DMS 273 (cell line): ENCODE data around the gene STIM2.
"Not testable (repeated sequence)": the region's sequence is repeated elsewhere in the genome, so short reads cannot be mapped to it uniquely, and the experiment has no call there.

Source experiments
- DNase-seq: peaks from one replicate; lab custom pipeline; 2025; ENCODE audit not compliant: unreplicated experiment; lab: John Stamatoyannopoulos, UW

Gene STIM2

DNA sequence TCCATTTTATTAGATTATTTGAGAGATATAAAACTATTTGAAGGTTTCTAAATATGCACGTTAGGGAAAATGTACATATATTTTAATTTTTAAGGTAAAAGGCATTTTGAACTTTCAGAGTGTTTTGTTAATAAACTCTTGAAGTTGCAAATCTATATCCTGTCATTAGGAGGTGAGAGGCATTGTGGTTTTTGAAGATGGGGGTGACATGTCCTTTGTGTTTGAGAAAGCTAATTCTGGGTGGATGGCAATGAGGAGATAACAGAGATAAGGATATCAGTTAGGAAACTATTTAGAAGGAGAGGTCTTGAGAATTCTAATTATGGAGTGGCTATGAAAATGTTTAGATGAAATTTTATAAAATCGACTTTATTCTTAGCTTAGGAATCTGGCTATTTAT is 6.1 kb downstream of the STIM2 start:
- no peak for DNase-seq

DNA sequence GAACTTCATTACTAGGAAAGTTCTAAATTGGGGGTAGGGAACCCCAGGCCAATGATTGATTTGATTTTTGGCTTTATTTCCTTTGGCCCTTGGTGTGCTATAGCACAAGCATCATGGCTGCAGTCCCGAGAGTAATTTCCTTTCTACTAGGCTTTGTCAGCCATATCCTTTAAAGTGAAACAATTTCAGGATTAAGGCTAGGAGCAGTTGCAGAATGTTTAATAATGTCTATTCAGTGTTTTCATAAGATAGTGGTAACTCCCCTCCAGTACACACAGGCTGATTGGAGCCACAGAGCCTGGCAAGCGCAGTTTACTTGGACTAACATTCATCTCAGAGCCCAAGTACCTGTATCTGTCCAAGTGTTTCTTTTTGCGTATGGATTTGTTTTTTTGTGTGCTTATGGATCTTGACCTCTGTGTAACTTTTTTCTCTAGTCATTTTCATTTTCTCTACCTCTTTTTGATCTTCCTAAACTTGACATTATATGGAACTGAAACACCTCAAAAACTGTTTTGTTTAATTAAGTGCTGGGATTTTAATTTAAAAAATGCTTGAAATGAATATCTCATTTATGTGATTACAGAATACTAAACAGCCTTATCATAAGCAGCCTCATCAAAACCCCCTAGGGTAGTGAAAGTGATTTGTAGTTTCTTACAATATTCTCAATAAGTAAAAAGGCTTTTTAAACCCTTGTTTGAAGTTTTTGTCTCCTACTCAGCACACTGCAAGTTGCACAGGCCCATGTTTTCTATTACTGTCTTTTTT is 7.5 kb downstream of the STIM2 start:
- DNase-seq = no peak

DNA sequence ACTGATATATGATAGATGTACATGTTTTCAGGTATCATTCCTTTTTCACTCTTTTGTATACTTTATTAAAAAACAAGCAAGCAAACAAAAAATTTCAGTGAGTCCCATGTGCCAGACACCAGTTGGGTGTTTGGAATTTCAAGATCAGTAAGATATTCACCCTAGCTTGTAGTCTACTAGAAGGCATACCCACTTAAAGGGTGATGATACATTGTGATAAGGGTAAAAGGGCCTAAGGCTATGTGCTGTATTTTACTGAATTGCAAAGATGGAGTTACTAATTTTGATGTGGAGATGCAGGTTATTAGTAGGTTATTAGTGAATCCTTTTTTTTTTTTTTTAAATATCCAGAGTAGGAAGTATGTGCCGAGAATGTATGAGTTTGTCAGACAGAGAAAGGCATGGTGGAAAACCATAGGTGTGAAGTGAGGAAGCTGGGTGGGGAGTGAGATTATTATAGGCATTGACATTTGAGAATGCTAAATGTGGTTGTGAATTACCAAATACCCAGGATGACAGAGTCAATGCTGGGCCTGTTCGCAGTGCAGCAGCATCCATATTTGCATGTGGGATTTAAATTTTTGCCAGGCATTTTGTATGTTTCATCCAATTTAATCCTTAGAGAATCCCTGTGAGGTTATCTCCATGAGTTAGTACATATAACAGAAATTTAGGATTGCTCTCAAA is 10.1 kb downstream of the STIM2 start:
- DNase-seq = no peak

DNA sequence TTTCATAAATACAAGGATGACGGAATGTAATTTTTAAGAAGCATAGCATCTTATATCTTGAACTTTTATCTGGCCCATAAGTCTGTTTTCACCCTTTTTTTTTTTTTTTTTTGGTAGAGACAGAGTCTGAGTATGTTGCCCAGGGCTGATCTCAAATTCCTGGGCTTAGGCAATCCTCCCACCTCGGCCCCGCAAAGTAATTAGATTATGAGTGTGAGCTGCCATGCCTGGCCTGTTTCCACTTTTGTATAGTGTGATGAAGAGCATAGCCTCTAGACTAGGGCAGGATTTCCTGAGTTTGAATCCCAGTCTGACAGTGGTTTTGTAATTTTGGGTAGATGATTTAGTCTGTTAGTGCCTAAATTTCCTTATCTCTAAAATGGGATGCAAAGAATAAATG is 11.0 kb downstream of the STIM2 start:
- DNase-seq = no peak

DNA sequence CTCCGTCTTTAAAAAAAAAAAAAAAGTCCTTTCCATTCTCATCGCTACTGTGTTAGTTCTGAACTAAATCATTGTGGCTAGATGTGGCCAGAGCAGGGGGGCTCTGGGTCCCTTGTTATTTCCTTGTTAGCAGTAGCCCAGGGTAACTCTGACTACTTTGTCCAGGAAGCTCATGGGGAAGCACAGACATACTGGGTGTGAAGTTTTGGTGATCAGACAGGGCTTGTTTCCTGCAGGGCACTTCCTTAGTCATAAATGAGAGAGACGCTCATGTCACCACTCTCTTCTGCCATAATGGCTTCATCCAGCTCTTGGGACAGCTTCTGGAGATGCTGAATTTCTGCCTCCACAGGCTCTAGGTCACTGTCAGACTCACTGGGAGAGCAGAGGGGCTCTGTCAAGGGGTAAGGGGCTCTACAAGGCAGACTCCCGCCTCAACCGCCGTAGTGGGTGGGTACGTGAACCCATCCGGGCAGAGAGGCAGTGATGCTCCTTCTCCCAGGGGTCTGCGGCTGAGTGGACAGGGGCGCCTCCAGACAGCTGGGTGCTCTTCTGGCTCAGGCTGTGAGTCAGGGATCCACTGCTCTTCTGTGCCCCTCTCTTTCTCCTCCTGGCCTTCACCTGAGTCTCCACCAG is 12.9 kb downstream of the STIM2 start:
- no peak for DNase-seq

DNA sequence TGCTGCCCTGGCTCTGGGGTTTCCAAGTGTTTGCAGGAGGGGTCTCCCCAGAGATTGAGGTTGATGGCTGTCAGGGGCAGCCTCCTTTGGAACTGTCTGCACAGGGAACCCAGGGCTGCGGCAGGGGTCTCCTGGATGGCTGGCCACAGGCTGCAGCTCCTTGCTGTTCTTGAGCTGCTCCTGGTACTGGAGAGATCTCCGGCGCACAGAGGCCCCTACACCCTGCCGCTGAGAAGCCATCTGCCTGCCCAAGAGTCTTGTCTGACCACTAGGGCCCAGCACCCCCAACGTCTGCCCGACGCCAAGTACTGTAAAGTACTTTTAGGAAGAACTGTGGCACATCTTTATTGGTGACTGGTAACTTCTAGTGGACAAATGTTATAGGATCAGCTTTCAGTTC is 13.5 kb downstream of the STIM2 start:
- DNase-seq = no peak

DNA sequence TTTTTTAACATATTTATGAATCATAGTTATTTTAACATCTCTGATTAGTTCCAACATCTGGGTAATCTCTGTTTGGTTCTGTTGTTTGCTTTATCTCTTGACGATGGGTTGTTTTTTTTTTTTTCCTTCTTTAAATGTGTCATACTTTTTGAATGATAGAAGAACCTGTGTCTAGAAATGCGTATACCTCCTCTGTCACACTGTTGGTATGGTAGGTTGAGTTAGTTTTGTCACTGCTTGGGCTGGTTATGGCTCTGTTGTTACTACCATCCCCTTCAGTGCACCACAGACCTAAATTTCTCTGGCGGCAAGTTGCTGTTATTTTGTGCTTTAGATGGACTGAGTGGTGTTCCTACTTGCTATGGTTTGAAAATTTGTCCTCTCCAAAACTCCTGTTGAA is 16.8 kb downstream of the STIM2 start:
- DNase-seq = no peak

DNA sequence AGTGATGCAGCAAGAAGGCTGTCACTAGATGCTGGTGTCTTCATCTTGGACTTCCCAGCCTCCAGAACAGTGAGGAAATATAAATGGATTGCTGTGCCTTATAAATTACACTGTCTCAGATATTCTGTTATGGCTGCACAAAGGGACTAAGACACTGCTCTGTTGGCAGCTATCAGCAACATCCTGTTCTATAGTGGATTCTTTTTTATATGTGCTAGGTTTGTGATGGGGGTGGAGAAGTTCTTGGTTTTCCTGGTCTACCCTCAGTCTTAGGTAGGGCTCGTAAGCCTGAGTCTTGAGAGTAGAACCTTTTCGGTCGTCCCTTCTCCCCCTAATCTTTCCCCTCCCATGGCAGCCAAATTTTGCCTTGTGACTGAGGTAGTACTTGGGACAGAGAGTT is 17.3 kb downstream of the STIM2 start:
- DNase-seq = no peak

DNA sequence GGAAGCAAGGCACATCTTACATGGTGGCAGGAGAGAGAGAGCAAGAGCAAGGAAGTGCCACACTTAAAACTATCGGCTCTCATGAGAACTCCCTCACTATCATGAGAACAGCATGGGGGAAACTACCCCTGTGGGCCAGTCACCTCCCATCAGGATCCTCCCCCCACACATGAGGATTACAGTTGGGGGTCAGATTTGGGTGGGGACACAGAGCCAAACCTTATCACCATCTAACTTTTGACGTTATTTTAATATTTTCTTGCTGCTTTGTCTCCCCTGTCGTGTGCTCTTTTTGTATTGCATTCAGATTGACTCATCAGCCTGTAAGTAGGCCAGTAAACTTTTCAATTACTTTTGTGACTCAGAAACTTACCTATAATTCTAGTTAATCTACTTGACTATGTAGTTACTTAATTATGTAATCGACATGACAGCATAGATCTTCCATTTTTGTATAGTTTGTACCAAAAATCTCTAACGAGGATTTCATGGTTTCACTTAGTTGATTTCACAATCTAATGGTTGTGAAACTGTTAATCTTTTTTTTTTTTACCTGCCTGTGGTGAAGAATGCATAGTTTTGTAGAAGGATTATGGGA is 18.3 kb downstream of the STIM2 start:
- no peak for DNase-seq

DNA sequence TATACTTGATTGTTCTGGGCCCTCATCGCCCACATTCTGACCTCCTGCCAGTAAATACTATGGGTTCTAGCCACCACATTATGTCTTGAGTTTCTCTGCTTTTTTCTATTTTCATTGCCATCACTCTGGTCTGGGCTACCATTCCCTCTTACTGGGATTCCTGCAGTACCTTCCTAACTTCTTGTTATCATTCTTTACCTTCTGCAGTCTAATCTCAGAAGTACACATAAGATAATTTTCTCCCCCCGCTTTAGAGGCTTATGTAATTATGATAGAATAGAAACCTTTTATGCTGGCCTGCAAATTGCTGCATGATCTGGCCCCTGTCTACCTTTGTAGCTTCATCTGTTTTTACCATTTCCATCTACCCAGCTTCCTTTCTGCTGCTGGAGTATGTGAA is 19.2 kb downstream of the STIM2 start:
- no peak for DNase-seq

DNA sequence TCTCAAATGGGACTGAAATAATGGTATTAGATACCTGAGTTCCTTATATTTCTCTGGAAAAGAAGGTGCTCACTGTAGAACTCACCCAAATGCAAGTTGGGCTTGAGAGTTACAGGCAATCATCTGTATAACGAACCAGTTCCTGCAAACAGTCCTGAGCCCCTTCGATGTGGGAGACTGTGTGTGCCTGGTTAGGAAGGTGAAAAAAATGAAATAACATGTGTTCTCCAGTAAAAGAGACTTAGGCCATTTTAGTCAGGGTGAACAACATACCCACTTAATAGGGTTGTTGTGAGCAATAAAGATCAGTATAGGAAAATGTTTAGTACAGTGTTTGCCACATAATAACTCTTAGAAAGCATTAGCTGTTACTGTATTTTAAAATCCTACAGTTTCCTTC is 23.4 kb downstream of the STIM2 start:
- no peak for DNase-seq

DNA sequence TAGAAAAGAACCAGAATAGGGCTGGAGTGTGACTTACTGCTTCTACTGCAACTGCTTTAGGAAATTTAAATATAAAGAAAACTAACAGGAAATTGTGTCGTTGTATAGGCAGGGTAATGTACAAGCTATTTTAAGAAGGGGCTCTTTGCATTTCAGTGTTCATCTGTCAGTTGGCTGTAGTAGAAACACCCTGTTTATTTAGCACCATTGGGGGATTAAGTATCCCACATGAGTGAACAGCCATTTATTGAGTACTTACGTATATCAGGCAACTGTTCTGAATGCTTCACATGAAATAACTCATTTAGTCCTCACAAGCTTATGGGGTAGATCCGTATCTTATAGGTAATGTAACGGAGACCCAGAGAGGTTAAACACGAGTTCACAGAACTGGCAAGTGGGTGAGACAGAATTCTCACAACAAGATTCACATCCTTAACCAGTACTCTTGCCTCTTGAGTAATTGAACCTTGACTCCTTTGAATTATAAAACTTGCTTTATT is 23.9 kb downstream of the STIM2 start:
- no peak for DNase-seq

DNA sequence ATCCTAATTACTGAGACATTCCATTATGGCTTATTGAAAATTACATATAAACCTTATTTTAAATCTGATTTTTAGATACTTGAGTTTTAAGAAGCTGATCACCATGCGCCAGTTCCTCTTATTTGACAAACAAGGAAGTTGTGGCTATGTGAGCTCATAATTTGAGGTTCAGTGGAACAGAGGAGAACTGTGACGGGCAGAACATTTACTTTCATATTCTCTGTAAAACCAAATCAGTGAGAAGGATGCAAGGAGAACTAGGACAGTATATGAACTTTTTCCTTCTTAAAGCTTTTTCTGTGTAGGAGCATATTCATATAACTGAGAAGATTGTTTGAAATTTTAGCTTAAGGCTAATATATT is 25.3 kb downstream of the STIM2 start:
- DNase-seq = no peak

DNA sequence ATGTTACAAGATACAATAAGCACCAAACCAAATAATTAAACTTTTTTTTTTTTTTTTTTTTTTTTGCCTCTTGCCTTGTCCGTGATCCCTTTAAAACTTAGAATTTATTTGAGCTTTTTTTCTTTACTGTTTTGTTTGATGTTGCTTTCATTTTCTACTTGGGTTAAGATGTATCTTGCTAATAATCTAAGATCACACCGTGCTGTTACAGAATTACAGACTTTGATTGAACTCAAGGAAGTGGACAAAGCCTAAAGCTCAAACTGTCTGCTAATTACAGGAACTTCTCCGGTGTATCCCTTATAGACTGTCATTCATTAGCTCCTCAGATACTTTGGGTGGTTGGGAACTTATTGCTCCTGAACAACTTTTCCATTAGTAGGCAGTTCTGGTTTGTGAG is 26.5 kb downstream of the STIM2 start:
- no peak for DNase-seq

DNA sequence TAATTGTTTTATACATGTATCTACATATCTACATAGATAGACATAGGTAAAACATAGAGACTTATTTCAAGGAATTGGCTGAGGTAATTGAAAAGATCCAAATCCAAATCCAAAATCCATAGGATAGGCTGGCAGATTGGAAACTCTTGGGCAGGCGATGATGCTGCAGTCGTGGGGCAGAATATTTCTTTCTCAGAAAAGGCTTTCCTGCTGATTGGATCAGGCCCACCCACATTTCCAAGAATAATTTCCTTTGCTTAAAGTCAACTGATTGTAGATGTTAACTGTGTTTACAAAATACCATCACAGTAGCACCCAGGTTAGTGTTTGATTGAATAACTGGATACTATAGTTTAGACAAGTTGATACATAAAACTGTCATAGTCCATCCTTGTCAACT is 27.2 kb downstream of the STIM2 start:
- DNase-seq = no peak

DNA sequence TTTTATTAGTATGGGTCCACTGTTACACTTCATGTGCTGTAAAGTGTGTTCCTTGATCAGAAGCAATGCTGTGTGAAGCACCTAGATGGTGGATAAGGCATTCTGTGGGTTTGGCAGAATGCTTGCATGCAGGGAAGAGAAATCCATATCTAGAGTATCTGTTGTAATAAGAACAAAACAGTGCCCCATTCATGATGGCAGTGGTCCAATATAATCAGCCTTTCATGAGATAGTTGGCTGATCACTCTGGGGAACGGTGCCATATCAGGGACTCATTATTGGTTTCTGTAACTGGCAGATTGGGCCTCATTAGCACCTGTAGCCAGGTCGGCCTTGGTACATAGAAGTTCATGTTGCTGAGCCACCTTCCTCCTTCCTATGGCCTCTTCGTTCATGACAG is 28.7 kb downstream of the STIM2 start:
- DNase-seq = no peak

DNA sequence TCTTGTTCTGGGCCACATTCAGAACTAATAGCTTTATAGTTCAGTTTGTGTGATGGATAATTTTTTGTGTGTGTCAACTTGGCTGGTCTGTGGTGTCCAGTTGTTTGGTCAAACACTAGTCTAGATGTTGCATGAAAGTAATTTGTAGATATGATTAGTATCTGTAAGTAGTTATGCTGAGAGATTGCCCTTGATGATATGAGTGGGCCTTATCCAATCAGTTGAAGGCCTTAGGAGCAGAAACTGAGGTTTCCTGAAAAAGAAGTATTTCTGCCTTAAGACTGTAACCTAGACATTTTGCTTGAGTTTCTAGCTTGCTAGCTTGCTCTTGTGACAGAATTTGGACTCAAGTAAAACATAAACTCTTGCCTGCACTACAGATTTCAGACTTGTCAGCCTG is 30.4 kb downstream of the STIM2 start:
- no peak for DNase-seq

DNA sequence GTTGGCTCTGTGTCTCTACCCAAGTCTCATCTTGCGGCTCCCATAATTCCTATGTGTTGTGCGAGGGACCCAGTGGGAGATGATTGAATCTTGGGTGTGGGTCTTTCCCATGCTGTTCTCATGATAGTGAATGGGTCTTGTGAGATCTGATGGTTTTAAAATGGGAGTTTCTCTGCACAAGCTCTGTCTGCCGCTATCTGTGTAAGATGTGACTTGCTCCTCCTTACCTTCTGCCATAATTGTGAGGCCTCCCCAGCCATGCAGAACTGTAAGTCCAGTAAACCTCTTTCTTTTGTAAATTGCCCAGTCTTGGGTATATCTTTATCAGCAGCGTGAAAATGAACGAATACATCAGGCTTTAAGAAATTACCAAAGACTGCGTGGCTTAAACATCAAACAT is 31.2 kb downstream of the STIM2 start:
- DNase-seq = no peak

DNA sequence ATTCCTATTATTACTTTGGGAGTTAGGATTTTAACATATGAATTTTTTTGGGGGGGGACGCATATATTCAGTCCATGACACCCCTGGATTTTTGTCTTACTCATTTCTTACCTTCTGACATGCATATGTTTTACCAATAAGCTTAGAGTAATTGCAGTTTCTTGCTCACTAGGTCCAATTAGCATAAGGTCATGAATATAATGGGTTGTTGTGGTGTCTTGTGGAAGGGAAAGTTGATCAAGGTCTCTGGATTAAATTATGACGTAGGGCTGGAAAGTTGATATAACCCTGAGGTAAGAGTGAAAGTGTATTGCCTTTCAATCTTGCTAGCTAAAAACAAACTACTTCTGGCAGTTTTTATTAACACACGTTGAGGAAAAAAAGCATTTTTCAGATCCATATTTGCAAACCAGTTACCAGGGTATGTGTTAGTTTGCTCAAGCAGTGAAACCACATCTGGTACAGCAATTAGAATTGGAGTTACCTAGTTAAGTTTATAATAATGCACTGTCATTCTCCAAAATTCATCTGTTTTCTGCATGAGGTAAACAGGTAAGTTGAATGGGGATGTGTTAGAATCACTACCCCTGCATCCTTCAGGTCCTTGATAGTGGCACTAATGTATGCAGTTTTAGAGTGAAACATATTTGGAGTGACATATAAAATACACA is 32.0 kb downstream of the STIM2 start:
- DNase-seq = no peak

DNA sequence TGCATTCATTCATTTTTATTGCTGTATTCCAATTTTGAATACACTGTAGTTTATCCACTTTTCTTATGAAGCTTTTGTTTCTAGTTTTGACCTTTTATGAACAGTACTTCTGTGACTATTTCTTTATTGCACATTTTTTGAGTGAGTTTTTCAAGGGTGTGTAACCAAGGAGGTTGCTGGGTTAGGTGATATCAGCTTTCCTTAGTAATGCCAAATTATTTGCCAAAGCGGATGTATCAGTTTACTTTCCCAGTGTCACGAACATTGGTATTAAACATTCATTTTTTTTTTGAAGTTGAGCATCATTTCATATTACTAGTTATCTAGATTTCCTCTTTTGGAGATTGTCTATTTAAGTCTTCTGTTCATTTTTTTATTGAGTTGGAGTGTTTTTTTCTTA is 32.9 kb downstream of the STIM2 start:
- no peak for DNase-seq

DNA sequence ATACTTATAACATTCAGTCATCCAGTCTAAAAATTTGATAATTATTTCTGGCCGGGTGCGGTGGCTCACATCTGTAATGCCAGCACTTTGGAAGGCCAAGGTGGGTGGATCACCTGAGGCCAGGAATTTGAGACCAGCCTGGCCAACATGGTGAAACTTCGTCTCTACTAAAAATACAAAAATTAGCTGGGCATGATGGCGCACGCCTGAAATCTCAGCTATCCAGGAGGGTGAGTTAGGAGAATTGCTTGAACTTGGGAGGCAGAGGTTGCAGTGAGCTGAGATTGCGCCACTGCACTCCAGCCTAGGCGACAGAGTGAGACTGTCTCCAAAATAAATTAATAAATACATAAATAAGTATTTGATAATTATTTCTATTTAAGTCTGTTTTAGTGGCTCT is 34.2 kb downstream of the STIM2 start:
- not testable (repeated sequence) for DNase-seq
